COLO668 (cell line): ENCODE data around the gene UBXN2A.
"Not testable (repeated sequence)": the region's sequence is repeated elsewhere in the genome, so short reads cannot be mapped to it uniquely, and the experiment has no call there.

ENCODE experiments used
- DNase-seq: peaks from one replicate; lab custom pipeline; 2025; ENCODE audit not compliant: unreplicated experiment; lab: John Stamatoyannopoulos, UW

Gene UBXN2A

DNA sequence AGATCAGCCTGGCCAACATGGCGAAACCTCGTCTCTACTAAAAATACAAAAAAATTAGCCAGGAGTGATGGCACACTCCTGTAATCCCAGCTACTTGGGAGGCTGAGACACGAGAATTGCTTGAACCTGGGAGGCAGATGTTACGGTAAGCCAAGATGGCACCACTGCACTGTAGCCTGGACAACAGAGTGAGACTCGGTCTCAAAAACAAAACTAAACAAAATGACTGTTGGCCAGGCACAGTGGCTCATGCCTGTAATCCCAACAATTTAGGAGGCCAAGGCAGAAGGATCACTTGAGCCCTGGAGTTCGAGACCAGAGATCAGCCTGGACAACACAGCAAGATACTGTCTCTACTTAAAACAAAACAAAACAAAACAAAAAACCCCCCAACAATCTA lies 102.9 kb downstream of the UBXN2A start:
- not testable (repeated sequence) for DNase-seq

DNA sequence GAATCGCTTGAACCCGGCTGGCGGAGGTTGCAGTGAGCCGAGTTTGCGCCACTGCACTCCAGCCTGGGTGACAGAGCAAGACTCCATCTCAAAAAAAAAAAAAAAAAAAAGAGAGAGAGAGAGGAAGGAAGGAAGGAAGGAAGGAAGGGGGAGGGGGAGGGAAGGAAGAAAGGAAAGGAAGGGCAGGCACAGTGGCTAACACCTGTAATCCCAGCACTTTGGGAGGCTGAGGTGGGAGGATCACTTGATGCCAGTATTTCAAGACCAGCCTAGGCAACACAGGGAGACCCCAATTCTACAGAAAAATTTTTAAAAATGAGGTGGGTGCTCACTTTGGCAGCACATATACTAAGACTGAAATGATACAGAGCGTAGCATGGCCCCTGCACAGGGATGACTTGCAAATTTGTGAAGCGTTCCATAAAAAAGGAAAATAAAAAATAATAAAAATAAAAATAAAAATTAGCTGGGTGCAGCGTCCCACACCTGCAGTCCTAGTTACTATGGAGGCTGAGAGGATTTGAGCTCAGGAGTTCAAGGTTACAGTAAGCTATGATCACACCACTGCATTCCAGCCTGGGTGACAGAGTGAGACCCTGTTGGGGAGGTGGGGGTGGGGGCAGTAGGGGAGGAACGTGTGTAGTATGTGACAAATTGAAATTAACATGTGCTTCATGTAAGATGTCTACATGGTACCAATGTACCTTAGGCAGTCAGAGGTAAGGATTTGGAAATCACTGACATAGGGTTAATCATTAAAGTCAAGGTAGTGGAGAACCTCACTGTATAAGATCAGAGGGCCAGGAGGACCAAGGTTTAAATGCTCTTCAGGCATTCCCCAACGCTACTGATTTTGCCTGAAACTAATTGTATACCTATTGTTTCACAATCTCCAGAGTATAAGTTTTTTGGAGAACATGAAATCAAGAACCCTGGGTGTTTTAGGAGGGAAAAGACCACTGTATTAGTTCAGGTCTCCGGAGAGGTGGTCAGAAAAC lies 105.5 kb downstream of the UBXN2A start:
- no peak for DNase-seq

DNA sequence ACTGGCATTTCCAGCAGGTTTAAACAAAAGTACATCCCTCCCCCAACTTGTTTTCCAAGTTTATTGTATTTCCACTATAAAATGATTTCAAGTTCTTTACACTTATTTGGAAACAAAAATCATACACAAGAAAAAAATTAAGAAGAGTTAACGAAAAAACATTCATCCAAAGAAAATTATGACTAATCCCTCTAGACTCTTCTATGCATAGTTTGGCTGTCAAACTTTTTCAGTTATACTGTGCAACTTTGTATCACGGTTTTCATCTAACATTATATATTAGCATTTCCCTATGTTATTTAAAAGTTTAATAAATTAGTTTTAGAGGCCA lies 106.3 kb downstream of the UBXN2A start:
- no peak for DNase-seq

DNA sequence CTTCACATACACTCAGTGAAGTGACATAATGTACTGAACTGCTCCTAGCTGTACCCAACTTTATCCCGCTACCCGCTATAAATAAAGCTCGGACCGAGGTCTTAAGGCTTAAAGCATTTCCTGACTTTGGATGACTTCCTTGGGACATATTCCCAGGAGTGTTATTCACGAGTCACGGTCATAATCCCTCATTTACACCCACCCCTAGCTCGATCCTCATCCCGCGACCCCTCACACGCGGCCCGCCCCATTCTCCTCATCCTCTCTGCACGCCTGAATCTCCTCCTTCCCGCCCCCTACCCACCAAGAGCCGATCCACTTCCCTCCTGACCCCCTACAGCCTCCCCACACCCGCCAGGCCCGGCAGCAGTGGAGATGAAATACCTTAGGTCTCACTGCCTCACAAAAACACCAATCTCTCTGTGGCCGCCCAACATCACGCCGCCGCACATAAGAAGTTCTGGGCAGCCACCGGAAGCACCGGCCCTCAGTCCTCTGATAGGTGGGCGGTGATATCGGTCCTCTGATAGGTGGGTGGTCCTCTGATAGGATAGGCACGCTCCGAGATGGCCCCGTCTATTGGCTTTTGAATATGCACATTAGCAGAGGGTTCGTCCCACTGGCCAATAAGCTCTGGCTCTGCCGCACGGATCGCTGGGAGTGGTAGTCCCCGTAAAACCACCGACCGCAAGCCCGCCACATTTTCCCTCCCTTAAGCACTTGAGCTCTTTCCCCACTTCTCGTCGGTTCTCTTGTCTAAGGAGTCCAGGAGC lies 106.9 kb downstream of the UBXN2A start, which contains the start of gene WDCP:
TSS of gene WDCP (minus strand) at position 462 of the 773 bp plus-strand sequence. CDS start 7,897 bp downstream, outside the sequence.
- peak; percentile 93 for DNase-seq

DNA sequence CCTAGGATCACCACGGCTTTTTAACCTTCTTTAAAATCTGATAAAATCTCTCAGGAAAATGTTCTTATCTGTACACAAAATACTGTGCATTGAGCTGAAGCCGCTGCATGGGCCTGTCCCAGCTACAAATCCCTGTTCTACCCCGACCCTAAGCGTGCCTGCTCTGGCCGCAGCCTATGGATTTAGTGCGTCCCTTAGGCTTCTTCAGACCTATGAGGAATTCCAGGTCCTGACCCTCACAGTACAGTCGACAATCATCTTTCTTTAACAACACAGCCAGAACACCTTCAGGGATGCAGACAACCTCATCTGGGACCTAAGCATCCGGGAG lies 107.4 kb downstream of the UBXN2A start:
- DNase-seq: no peak

DNA sequence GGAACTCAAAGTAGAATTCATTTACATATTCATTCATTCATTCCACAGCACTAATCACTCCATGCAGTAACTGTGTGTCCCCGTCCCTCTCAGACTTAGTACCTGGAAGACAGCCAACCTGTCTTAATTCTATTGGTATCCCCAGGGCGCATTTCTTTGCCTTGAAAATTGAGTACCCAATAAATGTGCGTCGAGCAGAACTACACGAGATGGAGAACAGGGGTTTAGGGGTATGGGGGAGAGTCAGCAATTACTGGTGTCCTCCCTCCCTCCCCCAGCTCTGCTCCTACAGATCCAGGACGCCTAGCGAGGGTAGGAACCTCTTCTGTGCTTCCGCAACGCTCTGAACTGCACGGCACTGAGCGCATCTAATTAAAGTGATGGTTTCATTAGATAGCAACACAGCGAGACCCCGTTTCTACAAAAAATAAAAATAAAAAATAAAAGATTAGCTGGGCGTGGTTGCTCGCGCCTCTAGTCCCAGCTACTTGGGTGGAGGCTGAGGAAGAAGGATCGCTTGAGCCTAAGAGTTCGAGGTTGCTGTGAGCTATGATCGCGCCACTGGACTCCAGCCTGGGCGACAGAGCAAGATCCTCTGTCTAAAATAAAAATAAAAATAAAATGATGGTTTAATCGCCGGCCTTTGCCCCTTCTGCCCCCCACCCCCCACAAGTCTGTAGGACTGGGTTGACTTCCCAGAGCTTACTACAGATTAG lies 108.7 kb downstream of the UBXN2A start:
- peak; percentile 35 for DNase-seq

DNA sequence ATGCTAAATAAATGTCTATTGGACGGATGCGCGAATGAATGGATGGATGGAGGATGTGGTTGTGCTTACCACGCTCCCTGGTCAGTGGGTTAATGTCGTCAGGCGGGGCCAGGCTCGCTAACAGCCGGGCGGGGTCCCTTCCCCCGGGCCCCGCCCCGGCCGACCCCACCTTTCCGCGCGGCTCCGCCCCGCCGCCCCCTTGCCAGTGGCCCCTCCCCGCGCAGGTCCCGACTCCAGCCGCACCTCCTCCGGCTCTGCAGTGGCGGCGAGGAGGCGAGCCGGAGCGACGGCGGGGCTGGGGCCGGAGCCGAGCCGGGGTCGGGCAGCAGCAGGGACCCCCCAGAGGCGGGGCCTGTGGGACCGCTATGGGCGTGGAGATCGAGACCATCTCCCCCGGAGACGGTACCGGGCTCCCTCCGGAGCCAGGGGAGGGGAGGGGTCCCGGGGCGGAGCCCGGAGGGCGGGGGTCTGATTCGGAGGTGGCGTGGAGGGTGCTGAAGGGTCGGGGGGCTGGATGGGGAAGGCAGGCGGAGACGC lies 109.3 kb downstream of the UBXN2A start, which contains the start of gene FKBP1B:
TSS of gene FKBP1B (plus strand) at position 257 of the 537 bp plus-strand sequence. CDS start at position 366, 109 bp downstream.
- DNase-seq: peak; percentile 78

DNA sequence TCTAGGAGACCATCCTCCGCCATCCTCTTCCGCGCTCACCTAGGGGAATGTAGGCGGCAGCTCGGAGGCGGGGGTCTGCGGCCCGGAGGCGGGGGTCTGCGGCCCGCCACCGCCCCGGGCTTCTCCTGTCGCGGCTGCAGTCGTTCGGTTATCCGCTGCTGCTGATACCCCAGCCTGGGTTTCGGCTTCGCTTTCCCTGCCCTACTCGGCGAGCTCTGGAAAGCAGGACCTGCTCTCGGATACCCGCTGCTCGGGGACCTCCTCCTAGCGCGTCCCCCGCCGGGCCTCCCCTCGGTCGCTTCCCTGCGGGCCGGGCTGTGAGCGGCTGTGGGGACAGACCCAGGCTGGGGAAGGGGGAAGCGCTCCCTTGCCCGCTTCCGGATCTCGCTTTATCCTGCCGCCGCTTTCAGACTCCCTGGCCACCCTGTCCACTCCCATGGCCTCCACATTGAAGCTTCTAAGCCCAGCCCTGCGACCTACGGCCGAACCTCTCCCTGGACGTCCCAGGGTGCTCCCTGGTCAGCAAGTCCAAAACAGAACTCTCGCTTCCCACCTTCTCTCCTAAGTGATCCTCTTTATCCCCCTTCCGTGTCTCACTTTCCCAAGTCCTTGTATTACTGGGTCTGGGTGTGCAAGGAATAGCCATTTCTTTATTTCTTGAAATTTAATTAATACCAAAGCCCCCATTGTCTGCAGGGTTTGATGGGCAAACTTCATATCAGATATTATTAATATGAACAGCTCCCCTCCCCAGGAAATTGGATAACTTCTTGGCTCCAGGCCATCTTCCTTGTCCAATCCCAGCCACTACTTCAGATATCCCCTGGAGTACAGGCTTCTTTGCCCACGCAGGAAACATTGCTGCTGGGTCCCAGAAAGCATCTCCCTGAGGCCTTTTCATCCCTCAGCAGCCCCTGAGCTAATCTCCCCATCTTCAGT lies 110.0 kb downstream of the UBXN2A start:
- peak; percentile 37 for DNase-seq

DNA sequence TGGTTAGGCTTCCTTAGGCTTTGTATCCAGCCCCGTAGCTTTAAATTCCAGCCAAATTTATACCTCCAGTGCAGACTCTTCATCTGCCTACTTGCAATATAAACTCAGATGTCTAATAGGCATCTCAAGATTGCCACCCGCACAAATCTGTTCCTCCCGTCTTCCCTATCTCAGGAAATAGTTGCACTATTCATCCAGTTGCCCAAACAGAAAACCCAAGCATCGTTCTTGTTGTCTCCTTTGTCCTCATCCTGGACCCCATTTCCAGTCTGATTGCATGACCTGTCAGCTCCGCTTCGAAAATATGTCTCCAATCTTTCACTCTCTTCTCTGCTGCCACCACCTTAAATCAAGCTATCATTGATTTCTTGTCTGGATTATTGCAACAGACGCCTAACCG lies 111.6 kb downstream of the UBXN2A start:
- DNase-seq: no peak

DNA sequence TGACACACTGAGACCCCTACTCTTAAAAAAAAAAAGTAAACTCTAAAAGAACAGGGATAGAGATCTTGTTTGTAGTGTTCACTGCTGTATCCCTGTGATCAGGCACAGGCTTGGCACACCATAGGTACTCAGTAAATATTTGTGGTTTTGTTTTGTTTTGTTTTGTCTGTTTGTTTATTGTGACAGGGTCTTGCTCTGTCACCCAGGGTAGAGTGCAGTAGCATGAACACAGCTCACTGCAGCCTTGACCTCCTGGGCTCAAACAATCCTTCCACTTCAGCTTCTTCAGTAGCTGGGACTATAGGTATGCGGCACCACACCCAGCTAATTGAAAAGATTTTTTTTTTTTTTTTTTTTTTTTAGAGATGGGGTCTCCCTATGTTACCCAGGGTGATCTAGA lies 112.7 kb downstream of the UBXN2A start:
- no peak for DNase-seq
